ENCODE data around the gene LENG1.
A peak's percentile ranks its signal among the peaks of the same experiment; 100 is the strongest.

LENG1 gene

GRCh38 chr19:54162241-54162805 lies 2.8 kb upstream of the LENG1 start:
- DNase-seq: peak; percentile 90

GRCh38 chr19:54160854-54161253 lies 1.3 kb upstream of the LENG1 start:
- no peak for DNase-seq

GRCh38 chr19:54160182-54160811 lies 776 bp upstream of the LENG1 start:
- peak; percentile 22 for DNase-seq

GRCh38 chr19:54158812-54159351 lies 639 bp downstream of the LENG1 start:
- DNase-seq: peak; percentile 58

GRCh38 chr19:54156953-54157352 lies 2.6 kb downstream of the LENG1 start:
- DNase-seq: no peak

GRCh38 chr19:54156490-54156889 lies 3.0 kb downstream of the LENG1 start:
- no peak for DNase-seq

- no peak for DNase-seq
Observed at GRCh38 chr19:54155694-54156093, 3.8 kb downstream of the LENG1 start.

GRCh38 chr19:54154603-54155345 lies 4.7 kb downstream of the LENG1 start:
- peak; percentile 58 for DNase-seq

- no peak for DNase-seq
Observed at GRCh38 chr19:54153731-54154326, 5.7 kb downstream of the LENG1 start.

GRCh38 chr19:54152878-54153524 lies 6.5 kb downstream of the LENG1 start:
- no peak for DNase-seq

GRCh38 chr19:54152267-54152666 lies 7.3 kb downstream of the LENG1 start:
- no peak for DNase-seq

- no peak for DNase-seq
Observed at GRCh38 chr19:54151362-54152035, 8.0 kb downstream of the LENG1 start.

GRCh38 chr19:54149021-54149812 lies 10.3 kb downstream of the LENG1 start:
- no peak for DNase-seq

- no peak for DNase-seq
Observed at GRCh38 chr19:54148158-54148557, 11.4 kb downstream of the LENG1 start.

- DNase-seq: no peak
Observed at GRCh38 chr19:54147676-54148075, 11.8 kb downstream of the LENG1 start.

- no peak for DNase-seq
Observed at GRCh38 chr19:54145541-54146158, 13.9 kb downstream of the LENG1 start.

- DNase-seq: no peak
Observed at GRCh38 chr19:54142166-54142780, 17.2 kb downstream of the LENG1 start.

GRCh38 chr19:54141356-54141755 lies 18.2 kb downstream of the LENG1 start:
- DNase-seq: no peak

GRCh38 chr19:54138489-54139256 lies 20.8 kb downstream of the LENG1 start:
- peak; percentile 52 for DNase-seq
